Suprapubic skin (tissue), 4 donors: ENCODE data around the gene ABCA7. TPM values are rescaled to one million over a fixed set of nuclear protein-coding genes. Genes with fewer than 3 reads are reported as not detected.

ENCODE experiments used
- DNase-seq, 2 donors: peaks; one replicate each; pipeline ENCODE4 v3.0.0-alpha.2; 2019; ENCODE audit warnings: low spot score in 2 of 2
- H3K27ac ChIP-seq: fragments of 200-600 bp; sonication (generic); one replicate; pipeline ENCODE4 v1.5.1; 2019
- H3K27me3 ChIP-seq: fragments of 200-600 bp; sonication (generic); one replicate; pipeline ENCODE4 v1.5.1; 2019
- H3K36me3 ChIP-seq: fragments of 200-600 bp; sonication (generic); one replicate; pipeline ENCODE4 v1.5.1; 2019
- H3K4me1 ChIP-seq: fragments of 200-600 bp; sonication (generic); one replicate; pipeline ENCODE4 v1.5.1; 2019
- H3K4me3 ChIP-seq: fragments of 200-600 bp; sonication (generic); one replicate; pipeline ENCODE4 v1.5.1; 2019; ENCODE audit warnings: mild to moderate bottlenecking
- H3K9me3 ChIP-seq: fragments of 200-600 bp; sonication (generic); one replicate; pipeline ENCODE4 v1.5.1; 2019
- EP300 ChIP-seq: sonication (generic); formaldehyde crosslinking; IDR thresholded peaks from one replicate; pipeline ENCODE4 v1.6.1; 2017; ENCODE audit warnings: antibody characterized with exemption
- POLR2A ChIP-seq, 2 donors: fragments of 450-650 bp; IDR thresholded peaks; one replicate each; pipeline ENCODE4 v1.6.1; 2017; ENCODE audit warnings: antibody characterized with exemption in 2 of 2, mild to moderate bottlenecking in 2 of 2, moderate library complexity in 2 of 2
- POLR2AphosphoS5 ChIP-seq, 3 donors: sonication (generic); formaldehyde crosslinking; IDR thresholded peaks; one replicate each; pipeline ENCODE4 v1.6.1; 2017; ENCODE audit warnings: antibody characterized with exemption in 3 of 3
- WGBS: methylation state at CpG from one replicate; pipeline ENCODE4 v1.1.5; 2018; 5-methylcytosine and 5-hydroxymethylcytosine counted together
- total RNA-seq, 4 donors: library from RNA; depleted of rRNA; stranded (reverse); fragments of >200 nt; gene quantifications; one replicate each; pipeline ENCODE4 v1.1.0, GENCODE V29; 2016
- TF ChIP-seq, protein P1 (sequence below), 2 donors: fragments of 200-600 bp in 1 of 2; fragments of 450-650 bp in 1 of 2; sonication (generic) in 1 of 2; IDR thresholded peaks; one replicate each; pipeline ENCODE4 v1.5.1; 2016 to 2019; ENCODE audit warnings: antibody characterized with exemption in 2 of 2, mild to moderate bottlenecking in 1 of 2, moderate library complexity in 1 of 2

ABCA7 gene
- total RNA-seq, 4 donors from 2014 or later = 29.8 to 97.6 (median 47.5) TPM

- WGBS = 68% methylated on average over 7 of the region's 26 CpGs
- H3K27me3 ChIP-seq = peaks cover 55% of the 10 kb centered on the region
- no peaks in the 10 kb centered on the region for H3K9me3 ChIP-seq
- peaks cover 14% of the 10 kb centered on the region for H3K4me1 ChIP-seq
- peaks cover 22% of the 10 kb centered on the region for H3K36me3 ChIP-seq
- no peak overlapping the region for H3K4me3 ChIP-seq
- no peak for TF ChIP-seq EP300
- TF ChIP-seq, protein P1, sequence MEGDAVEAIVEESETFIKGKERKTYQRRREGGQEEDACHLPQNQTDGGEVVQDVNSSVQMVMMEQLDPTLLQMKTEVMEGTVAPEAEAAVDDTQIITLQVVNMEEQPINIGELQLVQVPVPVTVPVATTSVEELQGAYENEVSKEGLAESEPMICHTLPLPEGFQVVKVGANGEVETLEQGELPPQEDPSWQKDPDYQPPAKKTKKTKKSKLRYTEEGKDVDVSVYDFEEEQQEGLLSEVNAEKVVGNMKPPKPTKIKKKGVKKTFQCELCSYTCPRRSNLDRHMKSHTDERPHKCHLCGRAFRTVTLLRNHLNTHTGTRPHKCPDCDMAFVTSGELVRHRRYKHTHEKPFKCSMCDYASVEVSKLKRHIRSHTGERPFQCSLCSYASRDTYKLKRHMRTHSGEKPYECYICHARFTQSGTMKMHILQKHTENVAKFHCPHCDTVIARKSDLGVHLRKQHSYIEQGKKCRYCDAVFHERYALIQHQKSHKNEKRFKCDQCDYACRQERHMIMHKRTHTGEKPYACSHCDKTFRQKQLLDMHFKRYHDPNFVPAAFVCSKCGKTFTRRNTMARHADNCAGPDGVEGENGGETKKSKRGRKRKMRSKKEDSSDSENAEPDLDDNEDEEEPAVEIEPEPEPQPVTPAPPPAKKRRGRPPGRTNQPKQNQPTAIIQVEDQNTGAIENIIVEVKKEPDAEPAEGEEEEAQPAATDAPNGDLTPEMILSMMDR (IDR thresholded peaks at IDR 0.05) = no peak
- TF ChIP-seq POLR2A (IDR thresholded peaks at IDR 0.05) = no peak
- no peak for TF ChIP-seq POLR2AphosphoS5 (IDR thresholded peaks at IDR 0.05)
- H3K27ac ChIP-seq = no peak overlapping the region
- DNase-seq = no peak
Observed at GRCh38 chr19:995051-995827, 44.7 kb upstream of the ABCA7 start.

- H3K27ac ChIP-seq = no peak overlapping the region
- 2% methylated on average over 11 of the region's 64 CpGs for WGBS
- TF ChIP-seq POLR2A (IDR thresholded peaks at IDR 0.05) = no peak
- TF ChIP-seq, protein P1 (IDR thresholded peaks at IDR 0.05) = no peak
- TF ChIP-seq POLR2AphosphoS5 (IDR thresholded peaks at IDR 0.05) = no peak
- H3K9me3 ChIP-seq = no peaks in the 10 kb centered on the region
- H3K36me3 ChIP-seq = peaks cover 15% of the 10 kb centered on the region
- H3K4me1 ChIP-seq = peaks cover 24% of the 10 kb centered on the region
- no peak for DNase-seq
- H3K27me3 ChIP-seq = peaks cover 65% of the 10 kb centered on the region
- no peak overlapping the region for H3K4me3 ChIP-seq
Observed at GRCh38 chr19:996051-996838, 43.7 kb upstream of the ABCA7 start.

DNA sequence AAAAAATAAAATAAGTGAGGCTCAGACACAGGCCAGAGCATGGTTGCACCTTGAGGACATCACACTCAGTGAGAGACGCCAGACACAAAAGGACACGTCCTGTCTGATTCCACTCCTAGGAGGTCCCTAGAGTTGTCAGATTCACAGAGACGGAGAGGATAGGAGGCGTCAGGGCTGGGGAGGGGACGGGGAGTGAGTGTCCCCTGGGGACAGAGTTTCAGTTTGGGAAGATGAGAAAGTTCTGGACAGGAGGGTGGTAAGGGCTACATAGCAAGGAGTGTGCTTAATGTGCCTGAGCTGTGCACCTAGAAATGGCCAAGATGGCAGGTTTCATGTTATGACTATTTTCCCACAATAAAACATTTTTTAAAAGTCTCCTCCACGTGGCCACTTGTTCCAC lies 41.8 kb upstream of the ABCA7 start:
- whole genome bisulfite sequencing = 13% methylated on average over 6 of the region's 6 CpGs
- Histone ChIP-seq H3K27ac (no peak overlapping the region), H3K27me3 (peaks cover 79% of the 10 kb centered on the region), H3K4me3 (no peak overlapping the region), H3K4me1 (peaks cover 31% of the 10 kb centered on the region), H3K9me3 (no peaks in the 10 kb centered on the region), H3K36me3 (peaks cover 2% of the 10 kb centered on the region)
- no peak for TF ChIP-seq EP300
- TF ChIP-seq POLR2A (IDR thresholded peaks at IDR 0.05) = no peak
- TF ChIP-seq POLR2AphosphoS5 (IDR thresholded peaks at IDR 0.05) = no peak
- TF ChIP-seq, protein P1 (IDR thresholded peaks at IDR 0.05) = no peak
- no peak for DNase-seq

GRCh38 chr19:999379-999719 lies 40.6 kb upstream of the ABCA7 start:
- WGBS = 59% methylated on average over 3 of the region's 3 CpGs
- H3K4me3 ChIP-seq = no peak overlapping the region
- peaks cover 86% of the 10 kb centered on the region for H3K27me3 ChIP-seq
- H3K4me1 ChIP-seq = peaks cover 31% of the 10 kb centered on the region
- TF ChIP-seq POLR2A (IDR thresholded peaks at IDR 0.05) = no peak
- no peak for TF ChIP-seq POLR2AphosphoS5 (IDR thresholded peaks at IDR 0.05)
- no peak for TF ChIP-seq EP300
- TF ChIP-seq, protein P1 (IDR thresholded peaks at IDR 0.05) = no peak
- H3K27ac ChIP-seq = no peak overlapping the region
- DNase-seq = no peak
- H3K36me3 ChIP-seq = no peaks in the 10 kb centered on the region
- no peaks in the 10 kb centered on the region for H3K9me3 ChIP-seq

DNA sequence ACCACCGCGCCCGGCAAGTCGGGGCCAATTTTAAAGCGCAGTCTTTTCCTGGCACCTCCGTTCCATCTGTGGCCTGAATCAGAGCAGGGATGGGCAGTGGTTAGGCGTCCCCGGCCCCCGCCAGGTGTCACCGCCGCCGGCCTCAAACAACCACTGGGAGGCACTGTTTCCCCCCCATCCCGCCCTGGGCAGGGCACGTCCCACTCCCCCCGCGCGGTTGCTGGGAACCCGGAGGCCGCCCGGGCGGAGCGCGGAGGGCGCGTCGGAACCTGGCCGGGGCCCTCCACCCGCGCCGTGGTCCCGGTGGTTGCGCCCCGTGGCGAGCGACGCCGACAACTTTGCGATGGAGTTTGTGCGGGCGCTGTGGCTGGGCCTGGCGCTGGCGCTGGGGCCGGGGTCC lies 39.8 kb upstream of the ABCA7 start, which contains the start of gene GRIN3B:
GRIN3B (plus strand) TSS at position 325 of the 400 bp plus-strand sequence; CDS start at position 344, 19 bp downstream.
- Histone ChIP-seq H3K36me3 (no peaks in the 10 kb centered on the region), H3K27me3 (peaks cover 82% of the 10 kb centered on the region), H3K4me1 (peaks cover 31% of the 10 kb centered on the region), H3K4me3 (peak within 1 kb of the TSS; percentile 34), H3K9me3 (no peaks in the 10 kb centered on the region), H3K27ac (no peak within 1 kb of the TSS)
- no peak for DNase-seq
- 5% methylated on average over 5 of the region's 43 CpGs for WGBS
- TF ChIP-seq, protein P1 (IDR thresholded peaks at IDR 0.05) = peak in 1 of 2 donors; percentile 32
- TF ChIP-seq EP300 (no peak), POLR2AphosphoS5 (IDR thresholded peaks at IDR 0.05) (no peak), POLR2A (IDR thresholded peaks at IDR 0.05) (no peak)
